ENCODE data around the gene ALDH1A1.

The ALDH1A1 gene

GRCh38 chr9:72911247-72911775 is 41.5 kb downstream of the ALDH1A1 start:
- TF ChIP-seq CTCF (IDR thresholded peaks at IDR 0.05; ENCODE audit: control extremely low read depth, extremely low read depth, low read depth, missing control alignments), result no peak
- ChIA-PET POLR2A (no interaction called here), CTCF (no interaction called here)
- DNase-seq (ENCODE audit: extremely low spot score), result no peak

GRCh38 chr9:72909428-72909827 is 43.4 kb downstream of the ALDH1A1 start:
- no peak for DNase-seq (ENCODE audit: extremely low spot score)
- ChIA-PET POLR2A (no interaction called here), CTCF (no interaction called here)
- no peak for TF ChIP-seq CTCF (IDR thresholded peaks at IDR 0.05; ENCODE audit: control extremely low read depth, extremely low read depth, low read depth, missing control alignments)

- CTCF ChIA-PET, result no interaction called here
- no peak for DNase-seq (ENCODE audit: extremely low spot score)
- TF ChIP-seq CTCF (IDR thresholded peaks at IDR 0.05; ENCODE audit: control extremely low read depth, extremely low read depth, low read depth, missing control alignments), result no peak
- POLR2A ChIA-PET, result no interaction called here
Observed at GRCh38 chr9:72907421-72907820, 45.4 kb downstream of the ALDH1A1 start.

GRCh38 chr9:72906810-72907209 is 46.0 kb downstream of the ALDH1A1 start:
- CTCF ChIA-PET, result interaction anchor here (1.1 kb wide), 1 partner anchor 19 kb away, joined by 3 read pairs; no protein-coding TSS in a partner anchor

GRCh38 chr9:72905514-72906480 is 47.1 kb downstream of the ALDH1A1 start:
- CTCF ChIA-PET, result interaction anchor here (1.1 kb wide), 1 partner anchor 20 kb away, joined by 3 read pairs; no protein-coding TSS in a partner anchor
- no peak for TF ChIP-seq CTCF (IDR thresholded peaks at IDR 0.05; ENCODE audit: control extremely low read depth, extremely low read depth, low read depth, missing control alignments)
- DNase-seq (ENCODE audit: extremely low spot score), result no peak
- POLR2A ChIA-PET, result no interaction called here

More at GRCh38 chr9:72906810-72907209, 46.0 kb downstream of the ALDH1A1 start:
- no peak for TF ChIP-seq CTCF (IDR thresholded peaks at IDR 0.05; ENCODE audit: control extremely low read depth, extremely low read depth, low read depth, missing control alignments)
- DNase-seq (ENCODE audit: extremely low spot score), result no peak
- POLR2A ChIA-PET, result no interaction called here

- no peak for DNase-seq (ENCODE audit: extremely low spot score)
- ChIA-PET POLR2A (no interaction called here), CTCF (no interaction called here)
- no peak for TF ChIP-seq CTCF (IDR thresholded peaks at IDR 0.05; ENCODE audit: control extremely low read depth, extremely low read depth, low read depth, missing control alignments)
Observed at GRCh38 chr9:72904267-72905093, 48.4 kb downstream of the ALDH1A1 start.

Measured in GM10248 (cell line).